T-helper 9 cell (primary cell): ENCODE measurements around the gene CXorf65.

Experiments
- DNase-seq: peaks from one replicate; pipeline ENCODE4 v3.0.0-alpha.2; 2020
- total RNA-seq, 2 donors: gene quantifications; one replicate each; lab custom pipeline; 2026; lab: John Stamatoyannopoulos, UW

CXorf65 gene
- 0.14 to 0.97 reads per million in 2 donors for total RNA-seq

DNA sequence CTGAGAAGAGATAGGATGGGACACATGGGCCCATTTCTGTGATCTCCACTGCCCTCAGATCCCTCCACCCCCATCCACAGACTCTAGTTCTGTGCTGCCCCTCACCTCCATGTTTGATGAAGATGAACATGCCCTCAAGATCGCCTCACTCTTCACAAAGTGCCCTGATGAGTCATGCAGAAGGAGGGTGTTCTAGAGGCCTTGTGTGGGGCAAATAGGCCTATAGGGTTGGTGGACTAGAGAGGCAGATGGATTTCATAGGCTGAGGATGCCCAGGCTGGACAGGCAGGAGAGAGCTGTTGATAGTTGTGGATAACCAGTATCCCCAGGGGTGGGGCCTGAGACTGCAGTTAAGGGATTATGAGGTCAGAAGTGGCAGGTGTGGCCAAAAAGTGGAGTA, at the start of gene CXorf65:
CXorf65 (minus strand) TSS at position 314 of the 400 bp plus-strand sequence; CDS start at position 130, 184 bp downstream.
- DNase-seq = no peak

DNA sequence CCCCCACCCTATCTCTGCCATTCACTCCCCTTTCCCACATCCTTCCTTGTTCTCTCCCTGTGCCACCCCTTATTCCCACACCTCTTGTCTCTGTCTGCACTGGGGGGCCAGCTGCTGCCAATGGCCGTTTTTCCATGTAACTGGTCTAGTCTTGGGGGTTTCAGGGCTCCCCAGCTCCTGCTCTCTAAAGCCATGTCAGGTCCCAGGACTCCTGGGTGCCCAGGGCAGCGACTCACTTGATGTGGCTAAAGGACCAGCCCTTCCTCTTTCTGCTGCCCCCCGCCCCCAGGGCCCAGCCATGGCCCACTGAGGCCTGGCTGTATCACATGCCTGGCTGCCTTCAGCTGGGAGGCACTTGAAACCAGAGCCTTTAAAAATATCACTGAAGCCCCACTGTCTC, 48.1 kb upstream of the CXorf65 start:
- DNase-seq = no peak

DNA sequence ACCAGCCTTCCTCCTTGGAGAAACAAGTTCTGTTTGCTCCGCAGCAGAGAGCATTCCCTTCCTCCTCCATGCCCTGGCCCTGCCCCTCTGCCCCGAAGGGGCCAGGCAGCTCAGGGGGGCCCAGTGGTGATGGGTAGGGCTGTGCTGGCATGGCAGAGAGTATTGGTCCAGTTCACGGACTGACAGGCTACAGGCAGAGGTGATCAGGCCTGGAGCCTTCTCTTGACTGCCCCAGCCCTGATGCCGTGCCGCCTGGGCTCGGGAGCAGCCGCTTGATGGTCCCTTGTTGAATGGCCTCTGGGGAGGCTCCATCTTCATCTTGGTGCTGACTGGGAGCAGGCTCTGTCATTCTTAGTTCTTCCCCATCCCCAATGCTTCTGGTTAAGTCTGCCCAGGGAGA, 47.7 kb upstream of the CXorf65 start:
- no peak for DNase-seq

DNA sequence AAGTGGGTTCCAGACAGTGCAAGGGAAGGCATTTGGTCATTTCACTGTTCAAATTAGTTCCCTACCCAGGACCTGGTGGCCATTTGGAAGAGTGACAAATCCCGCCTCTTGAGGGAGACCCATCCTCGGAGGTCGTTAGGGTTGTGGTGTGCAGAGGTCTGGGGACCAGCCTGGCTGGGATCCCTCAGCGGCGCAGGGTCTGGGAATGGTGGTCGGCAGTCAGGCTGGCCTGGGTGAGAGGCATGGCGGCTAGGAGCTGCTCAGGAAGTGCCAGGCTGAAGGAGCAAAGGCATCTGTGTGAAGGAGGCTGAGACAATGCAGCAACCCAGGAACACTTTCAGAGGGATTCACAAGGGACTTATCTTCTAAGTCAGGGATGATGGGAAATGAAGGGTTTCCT, 44.8 kb upstream of the CXorf65 start:
- DNase-seq = no peak

DNA sequence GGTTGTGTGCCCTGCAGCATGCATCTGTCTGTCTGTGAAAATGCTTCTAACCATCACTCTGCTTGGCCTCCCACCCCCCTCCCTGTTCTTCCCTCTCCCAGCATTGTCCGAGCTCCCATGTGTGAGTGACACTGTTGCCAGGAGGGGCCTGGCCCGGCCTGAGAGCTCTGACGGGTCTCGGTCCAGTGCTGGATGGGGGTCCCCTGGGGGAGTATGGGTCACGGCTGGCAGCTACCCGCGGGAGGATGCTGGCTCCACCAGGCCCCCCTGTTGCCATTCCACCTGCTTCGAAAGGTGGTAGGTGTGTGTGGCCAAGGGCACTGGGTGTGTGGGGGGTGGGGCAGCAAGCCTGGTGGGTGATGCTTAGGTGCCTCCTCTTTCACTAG, 41.7 kb upstream of the CXorf65 start:
- no peak for DNase-seq

DNA sequence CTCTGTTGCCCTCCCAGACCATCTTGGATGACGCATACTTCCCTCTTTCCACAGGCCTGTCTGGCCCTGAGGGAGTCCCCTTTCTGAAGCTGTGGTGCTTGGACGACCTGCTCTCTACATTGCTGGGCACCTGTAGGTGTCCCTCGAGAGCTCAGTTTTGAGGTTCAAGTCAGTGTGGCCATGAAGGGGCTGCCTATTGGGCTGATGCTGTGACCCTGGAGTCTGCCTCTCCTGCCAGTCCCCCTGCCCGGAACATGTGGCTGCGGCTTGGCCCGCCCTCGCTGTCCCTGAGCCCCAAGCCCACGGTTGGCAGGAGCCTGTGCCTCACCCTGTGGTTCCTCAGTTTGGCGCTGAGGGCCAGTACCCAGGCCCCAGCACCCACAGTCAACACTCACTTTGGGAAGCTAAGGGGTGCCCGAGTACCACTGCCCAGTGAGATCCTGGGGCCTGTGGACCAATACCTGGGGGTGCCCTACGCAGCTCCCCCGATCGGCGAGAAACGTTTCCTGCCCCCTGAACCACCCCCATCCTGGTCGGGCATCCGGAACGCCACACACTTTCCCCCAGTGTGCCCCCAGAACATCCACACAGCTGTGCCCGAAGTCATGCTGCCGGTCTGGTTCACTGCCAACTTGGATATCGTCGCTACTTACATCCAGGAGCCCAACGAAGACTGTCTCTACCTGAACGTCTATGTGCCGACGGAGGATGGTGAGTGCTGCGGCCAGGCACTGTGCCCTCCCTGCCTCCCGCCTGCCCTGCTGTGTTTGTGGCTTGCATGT, 41.1 kb upstream of the CXorf65 start:
- no peak for DNase-seq

DNA sequence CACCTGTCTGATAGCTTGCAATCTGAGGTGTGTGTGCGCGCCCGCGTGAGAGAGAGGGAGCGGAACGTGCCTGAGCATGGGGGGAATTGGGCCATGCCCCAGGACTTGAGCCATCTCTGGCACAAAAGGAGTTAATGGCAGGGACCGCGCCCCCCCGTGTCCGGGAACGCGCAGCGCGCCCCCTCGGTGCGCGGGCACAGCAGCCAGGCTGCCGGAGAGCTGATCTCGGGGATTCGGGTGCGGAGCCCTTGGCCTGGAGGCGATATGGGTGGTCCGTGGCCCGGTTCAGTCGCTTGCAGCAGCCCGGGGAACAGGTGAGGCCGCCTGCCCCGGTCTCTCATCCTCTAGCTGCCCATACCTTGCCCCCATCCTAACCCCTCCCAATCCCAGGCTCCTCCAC, 38.1 kb upstream of the CXorf65 start, which contains the start of gene NLGN3:
NLGN3 (plus strand) TSS at position 191 of the 400 bp plus-strand sequence. CDS start 2,909 bp downstream, outside the sequence.
- no peak for DNase-seq

DNA sequence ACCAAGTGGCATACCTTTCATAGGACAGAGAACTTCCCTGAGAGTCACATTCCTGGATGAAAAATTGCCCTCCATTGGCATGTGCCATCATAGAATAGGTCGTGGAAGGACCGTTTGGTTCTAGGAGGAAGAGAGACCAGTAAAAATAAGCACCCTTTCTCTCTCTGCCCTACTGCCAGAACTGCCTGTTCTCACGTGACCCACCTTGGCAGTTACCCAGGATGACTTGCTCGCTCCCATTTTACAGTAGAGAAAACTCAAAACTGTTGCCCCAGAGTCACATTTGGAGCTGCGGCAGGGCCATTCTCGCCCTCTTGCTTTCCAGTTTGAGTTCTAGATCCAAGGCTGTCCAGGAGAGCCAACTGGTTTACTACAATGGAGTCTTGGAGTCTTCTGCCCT, 37.0 kb upstream of the CXorf65 start:
- no peak for DNase-seq

DNA sequence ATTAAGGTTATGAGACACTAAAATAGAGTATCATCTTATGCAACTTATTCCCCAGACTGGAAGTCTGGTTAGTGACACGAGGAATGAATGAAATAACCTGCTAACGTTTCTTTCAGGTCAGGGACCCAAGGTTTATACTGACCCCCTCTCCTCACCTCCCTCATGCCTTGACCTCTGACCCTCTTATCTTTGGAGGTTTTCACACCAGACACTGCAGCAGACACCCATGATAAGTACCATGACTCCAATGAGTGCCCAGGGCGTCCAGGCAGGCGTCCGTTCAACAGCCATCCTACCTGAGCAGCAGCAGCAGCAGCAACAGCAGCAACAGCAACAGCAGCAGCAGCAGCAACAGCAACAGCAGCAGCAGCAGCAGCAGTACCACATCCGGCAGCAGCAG, 33.9 kb upstream of the CXorf65 start:
- no peak for DNase-seq

DNA sequence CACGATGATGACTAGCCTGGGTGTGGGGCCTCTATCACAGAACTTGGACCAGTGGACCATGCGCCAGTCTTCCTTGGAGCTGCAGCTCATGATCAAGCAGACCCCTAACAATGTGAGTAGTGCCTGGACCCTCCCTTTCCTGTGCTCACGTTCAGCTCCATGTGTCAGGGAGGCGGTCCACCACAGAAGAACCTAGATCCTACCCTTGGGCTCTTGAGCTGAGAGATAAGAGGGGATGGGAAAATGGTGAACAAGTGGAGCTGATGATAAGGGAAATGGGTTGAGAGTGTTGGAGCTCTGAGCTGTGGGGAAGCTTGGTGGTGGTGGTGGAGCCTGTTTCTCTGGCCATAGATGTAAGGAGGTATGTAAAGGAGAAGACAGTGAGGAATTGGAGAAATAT, 25.0 kb upstream of the CXorf65 start:
- no peak for DNase-seq

DNA sequence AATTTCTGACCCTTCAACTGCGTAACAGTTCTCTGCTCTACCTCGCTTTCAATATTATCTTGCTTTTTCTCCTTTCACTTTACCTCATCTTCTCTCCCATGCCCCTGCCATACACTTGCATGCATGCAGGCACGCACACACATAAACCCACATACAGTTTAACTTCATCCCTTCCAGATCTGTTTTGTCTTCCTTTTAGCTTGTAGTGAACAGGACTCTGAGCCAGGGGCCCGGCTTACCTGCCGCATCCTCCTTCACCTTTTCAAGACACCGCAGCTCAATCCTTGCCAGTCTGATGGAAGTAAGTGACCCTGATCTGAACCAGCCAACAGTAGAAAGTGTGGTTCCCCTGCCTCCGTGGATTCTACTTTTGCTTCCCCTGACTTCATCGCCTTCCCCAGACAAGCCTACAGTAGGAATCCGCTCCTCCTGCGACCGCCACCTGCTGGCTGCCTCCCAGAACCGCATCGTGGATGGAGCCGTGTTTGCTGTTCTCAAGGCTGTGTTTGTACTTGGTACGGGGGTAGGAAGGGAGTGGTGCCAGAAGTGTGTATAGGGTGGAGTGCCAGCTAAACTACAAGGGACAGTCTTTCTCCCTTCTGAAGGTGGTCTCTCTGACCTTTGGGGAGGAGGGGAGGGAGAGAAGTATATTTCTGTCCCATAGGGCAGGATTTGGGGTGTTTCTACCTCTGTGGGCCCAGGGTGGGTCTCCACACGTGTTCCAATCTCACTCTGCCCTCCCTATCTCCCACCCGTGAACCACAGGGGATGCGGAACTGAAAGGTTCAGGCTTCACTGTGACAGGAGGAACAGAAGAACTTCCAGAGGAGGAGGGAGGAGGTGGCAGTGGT, 22.6 kb upstream of the CXorf65 start:
- peak; percentile 76 for DNase-seq

DNA sequence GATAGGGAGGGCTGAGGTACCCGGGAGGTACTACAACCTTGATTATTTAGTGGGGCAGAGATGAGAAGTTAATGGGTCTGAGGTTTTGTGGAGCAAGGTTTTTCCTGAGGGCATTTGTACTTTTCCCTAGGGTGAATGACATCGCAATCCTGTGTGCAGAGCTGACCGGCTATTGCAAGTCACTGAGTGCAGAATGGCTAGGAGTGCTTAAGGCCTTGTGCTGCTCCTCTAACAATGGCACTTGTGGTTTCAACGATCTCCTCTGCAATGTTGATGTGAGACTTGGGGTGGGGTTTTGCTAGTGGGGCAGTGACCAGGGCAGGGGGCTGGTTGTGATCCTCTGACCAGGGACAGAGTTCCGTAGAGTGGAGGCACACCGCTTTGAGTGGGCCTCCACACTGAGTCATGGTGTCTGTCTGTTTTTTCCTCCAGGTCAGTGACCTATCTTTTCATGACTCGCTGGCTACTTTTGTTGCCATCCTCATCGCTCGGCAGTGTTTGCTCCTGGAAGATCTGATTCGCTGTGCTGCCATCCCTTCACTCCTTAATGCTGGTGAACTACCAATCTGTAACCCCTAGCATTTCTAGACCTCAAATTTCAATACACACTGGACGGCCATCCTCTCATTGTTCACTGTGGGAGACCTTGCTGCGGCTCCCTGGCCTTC, 21.8 kb upstream of the CXorf65 start:
- no peak for DNase-seq

DNA sequence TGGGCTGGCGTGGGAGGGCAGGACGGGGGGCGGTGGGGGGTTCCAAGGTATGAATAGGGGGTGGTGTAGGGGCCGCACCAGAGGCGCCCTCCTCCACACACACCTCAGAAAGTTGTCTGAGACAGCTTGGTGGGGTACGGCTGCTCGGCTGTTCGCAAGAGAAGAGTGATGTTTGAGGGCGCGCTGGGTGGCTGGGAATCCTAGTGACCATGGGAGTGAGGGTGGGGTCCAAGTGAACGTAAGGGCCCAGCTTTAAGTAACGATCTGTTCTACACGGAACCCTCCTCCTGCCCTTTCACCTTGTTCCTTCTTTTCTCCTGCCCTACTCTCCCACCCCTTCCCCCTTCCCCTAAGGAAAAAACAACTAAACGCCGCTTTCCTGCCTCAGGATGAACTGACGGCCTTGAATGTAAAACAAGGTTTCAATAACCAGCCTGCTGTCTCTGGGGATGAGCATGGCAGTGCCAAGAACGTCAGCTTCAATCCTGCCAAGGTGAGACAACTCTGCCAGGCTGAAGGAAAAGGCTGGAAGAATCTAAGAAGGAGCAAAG, 12.5 kb upstream of the CXorf65 start:
- no peak for DNase-seq

DNA sequence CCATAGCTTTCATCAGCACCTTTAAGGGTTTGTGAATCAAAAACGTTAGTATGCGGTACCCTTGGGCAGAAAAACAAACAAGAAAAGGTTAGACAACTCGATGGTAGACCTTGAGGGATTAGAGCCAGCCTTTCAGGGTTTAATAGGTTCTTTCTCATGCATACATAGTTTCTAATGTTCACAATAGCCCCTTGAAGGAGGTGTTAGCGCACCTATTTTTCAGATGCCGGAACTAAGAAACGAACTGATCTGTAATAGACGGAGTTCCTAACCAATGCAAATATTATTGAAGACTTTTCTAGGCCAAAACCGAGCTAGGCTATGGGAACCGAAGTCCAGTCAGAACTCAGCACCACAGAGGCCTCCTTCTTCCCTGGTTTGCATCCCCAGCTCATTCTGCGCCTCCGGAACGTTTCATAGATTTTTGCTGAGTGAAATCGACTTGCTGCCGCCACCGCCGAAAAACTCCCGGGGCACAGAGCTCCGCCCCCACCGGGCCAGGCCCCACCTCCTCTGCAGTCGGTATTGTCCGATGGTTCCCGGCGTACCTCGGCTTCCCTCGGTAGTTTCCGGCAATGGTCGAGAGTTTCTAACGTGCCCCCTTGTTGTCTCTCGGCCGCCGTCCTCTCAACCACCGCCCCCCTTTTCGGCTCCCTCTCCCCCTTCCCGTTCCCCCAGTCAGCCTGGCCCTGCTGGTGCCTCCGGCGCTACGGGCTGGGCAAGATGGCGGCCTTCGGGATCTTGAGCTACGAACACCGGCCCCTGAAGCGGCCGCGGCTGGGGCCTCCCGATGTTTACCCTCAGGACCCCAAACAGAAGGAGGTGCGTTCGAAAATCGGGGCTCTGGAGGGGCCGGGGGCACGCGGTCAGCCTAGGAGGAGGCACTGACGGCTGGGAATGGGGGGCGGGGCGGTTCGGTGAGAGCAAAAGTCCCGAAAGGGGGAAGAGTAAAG, 11.8 kb upstream of the CXorf65 start, which contains the start of gene MED12:
MED12 (plus strand) TSS at position 565 of the 953 bp plus-strand sequence; CDS start at position 724, 159 bp downstream.
- peak; percentile 67 for DNase-seq

DNA sequence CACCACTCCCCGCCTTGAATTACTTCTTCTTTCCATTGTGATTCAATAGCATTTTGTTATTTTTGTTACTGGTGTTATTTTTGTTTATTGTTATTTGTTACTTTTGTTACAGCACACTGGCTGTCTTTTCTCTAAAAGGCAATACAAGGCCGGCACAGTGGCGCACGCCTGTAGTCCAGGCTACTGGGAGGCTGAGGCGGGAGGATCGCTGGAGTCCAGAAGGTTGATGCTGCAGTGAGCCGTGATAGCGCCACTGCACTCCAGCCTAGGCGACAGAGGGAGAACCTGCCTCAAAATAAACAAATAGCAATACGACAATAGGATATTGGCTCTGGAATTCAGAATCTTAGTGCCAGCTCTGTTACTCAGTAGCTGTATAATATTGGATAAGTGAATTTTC, 10.8 kb upstream of the CXorf65 start:
- no peak for DNase-seq

DNA sequence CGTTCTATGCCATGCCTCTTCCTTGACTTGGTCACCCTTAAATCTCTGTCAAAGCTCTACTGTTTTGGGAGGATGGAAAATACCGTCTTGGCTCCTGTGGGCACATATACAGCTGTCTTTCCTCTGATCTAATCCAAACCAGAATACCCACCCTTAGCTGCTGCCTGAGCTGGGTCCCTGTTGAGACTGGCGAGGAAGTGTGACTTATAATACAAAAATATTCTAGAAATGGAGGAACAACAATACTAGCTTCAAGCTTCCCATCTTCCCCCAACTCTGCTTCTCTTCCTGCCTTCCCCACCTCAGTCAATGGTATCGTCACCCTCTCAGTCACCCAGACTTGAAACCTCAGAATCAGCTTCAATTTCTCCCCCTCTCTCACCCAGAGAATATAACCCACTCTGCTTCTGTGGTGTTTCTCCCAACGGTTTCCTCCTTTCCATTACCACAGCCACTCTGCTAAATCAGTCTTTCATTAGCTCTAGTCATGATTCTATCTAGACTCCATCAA, 5.4 kb upstream of the CXorf65 start:
- DNase-seq = peak; percentile 25

DNA sequence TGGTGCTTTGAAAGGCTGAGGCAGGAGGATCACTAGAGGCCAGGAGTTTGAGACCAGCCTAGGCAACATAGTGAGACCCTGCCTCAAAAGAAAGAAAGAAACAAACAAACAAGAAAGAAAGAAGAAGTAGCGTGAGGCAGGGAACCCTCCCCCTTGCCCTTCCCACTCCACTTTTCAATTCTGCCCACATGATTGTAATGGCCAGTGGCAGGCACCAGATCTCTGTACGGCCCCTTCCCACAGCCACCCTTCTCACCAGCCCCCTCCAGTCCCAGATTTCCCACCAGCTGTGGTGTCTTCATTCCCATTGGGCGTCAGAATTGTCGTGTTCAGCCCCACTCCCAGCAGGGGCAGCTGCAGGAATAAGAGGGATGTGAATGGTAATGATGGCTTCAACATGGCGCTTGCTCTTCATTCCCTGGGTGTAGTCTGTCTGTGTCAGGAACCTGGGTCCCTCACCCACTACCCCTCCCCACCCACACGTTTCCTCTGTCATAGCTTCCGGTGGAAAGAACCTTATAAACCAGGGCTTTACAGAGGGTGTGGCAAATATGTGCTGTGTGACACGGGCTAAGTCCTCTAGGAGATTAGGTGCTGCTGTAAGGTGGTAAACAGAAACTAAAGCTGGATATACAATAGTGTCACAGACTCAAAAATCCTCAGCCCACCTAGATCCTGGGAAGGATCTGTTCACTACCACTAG, 4.8 kb upstream of the CXorf65 start, which contains the start of gene IL2RG:
IL2RG (minus strand) TSS at position 437 of the 703 bp plus-strand sequence; CDS start at position 399, 38 bp downstream.
- DNase-seq = peak; percentile 72

DNA sequence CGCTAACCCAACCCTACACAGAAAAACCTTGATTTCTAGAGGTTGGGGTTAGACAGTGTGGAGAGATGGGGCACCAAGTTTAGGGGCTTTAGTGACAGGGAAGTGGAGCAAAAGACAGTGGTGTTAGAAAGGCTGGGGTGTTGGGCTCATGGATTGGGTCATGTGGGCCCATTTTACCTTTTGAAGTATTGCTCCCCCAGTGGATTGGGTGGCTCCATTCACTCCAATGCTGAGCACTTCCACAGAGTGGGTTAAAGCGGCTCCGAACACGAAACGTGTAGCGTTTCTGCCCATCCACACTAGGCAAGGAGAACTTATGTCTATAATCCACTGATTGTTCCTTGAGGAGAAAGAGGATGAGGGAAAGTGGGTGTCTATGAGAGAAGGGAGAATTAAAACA, 2.5 kb upstream of the CXorf65 start:
- DNase-seq = no peak

DNA sequence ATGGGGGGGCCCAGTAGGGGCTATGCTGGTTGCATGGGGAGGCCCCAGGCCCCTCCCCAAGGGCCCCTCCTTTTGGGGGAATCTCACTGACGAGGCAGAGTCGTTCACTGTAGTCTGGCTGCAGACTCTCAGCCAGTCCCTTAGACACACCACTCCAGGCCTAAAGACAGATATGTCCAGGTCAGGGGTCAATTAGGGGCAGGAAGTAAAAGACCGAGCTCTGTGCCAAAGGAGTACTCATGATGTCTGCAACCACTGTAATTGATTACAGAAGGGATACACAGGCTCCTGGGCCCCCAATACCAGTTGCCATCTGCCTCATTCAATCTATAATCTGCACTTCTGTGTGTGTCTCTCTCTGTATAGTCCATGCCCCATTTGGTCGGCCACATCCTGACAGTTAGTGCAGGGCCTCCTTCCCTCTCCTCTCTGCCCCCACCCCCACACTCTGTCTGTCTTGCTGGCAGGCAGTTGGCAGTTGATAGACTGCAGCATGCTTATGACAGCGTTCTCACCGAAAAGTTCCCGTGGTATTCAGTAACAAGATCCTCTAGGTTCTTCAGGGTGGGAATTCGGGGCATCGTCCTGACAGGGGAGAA, 1.3 kb upstream of the CXorf65 start:
- peak; percentile 31 for DNase-seq

DNA sequence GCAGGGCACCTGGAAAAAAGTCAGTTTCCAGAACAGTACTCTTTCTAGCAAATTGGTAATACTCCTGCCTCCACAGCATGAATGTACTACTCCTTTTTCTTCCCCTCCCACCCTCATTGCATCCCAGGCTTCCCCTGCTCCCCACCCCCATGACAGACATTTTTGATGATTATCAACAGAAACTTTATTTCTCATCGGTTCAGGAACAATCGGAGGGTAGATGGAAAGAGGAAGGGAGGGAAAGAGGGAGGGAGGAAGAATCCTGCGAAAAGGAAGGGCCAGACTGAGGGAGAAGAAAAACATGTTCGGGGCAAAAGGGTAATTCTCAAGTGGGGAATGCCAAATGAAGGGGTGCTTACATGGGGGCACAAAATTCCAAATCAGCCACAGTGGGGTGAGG, 705 bp upstream of the CXorf65 start:
- no peak for DNase-seq
